ENCODE measurements around the gene GTF2F1. TPM values are rescaled to one million over a fixed set of nuclear protein-coding genes. Genes with fewer than 3 reads are reported as not detected.

The GTF2F1 gene
- total RNA-seq, 1 experiment from 2014 or later = 67.2 TPM

GRCh38 chr19:6387372-6387771 lies 5.6 kb downstream of the GTF2F1 start:
- H2BK12ac ChIP-seq (ENCODE audit: insufficient read length, low read depth, low read length) = no peak overlapping the region
- H3K23me2 ChIP-seq (ENCODE audit: insufficient read length, low read depth, low read length, poor library complexity, severe bottlenecking) = peaks cover 3% of the 10 kb centered on the region
- Mint-ChIP-seq H3K27me3 (ENCODE audit: low read depth) (no peaks in the 10 kb centered on the region), H3K4me1 (peaks cover 6 to 8% of the 10 kb centered on the region in 2 experiments), H3K36me3 (ENCODE audit: insufficient read depth in 1 of 3, low read depth in 3 of 3) (peaks cover 36 to 66% (median 62%) of the 10 kb centered on the region in 3 experiments), H3K27ac (no peak overlapping the region), H3K9me3 (no peaks in the 10 kb centered on the region), H3K4me3 (no peak overlapping the region)
- peaks cover 3% of the 10 kb centered on the region; the same call in 1 of the 2 replicates for H3K79me2 ChIP-seq (ENCODE audit: insufficient read depth, low read length)
- no peak overlapping the region for H3K4me2 ChIP-seq (ENCODE audit: insufficient read depth, insufficient read length, low read length)
- no peak overlapping the region for H4K8ac ChIP-seq (replicated peaks; ENCODE audit: insufficient read length, low read depth, low read length)
- no peak overlapping the region for H2AFZ ChIP-seq (ENCODE audit: low read length)
- H4K91ac ChIP-seq (ENCODE audit: insufficient read length, low read depth, low read length) = no peak overlapping the region
- H3K23ac ChIP-seq (ENCODE audit: insufficient read length, low read depth, low read length) = no peak overlapping the region
- no peak overlapping the region for H4K5ac ChIP-seq (ENCODE audit: insufficient read length, low read depth, low read length)
- peaks cover 3% of the 10 kb centered on the region; the same call in 1 of the 2 replicates for H3K4me1 ChIP-seq (ENCODE audit: insufficient read depth, low read length)
- H3K56ac ChIP-seq (ENCODE audit: insufficient read length, low read depth, low read length) = no peak overlapping the region
- H3K18ac ChIP-seq (ENCODE audit: insufficient read length, low read depth, low read length) = no peak overlapping the region
- no peak overlapping the region for H2BK15ac ChIP-seq (ENCODE audit: low read depth, low read length)
- no peak overlapping the region for H3K9ac ChIP-seq (ENCODE audit: extremely low read depth, insufficient read length, low read length)
- peaks cover 9% of the 10 kb centered on the region for H3K79me1 ChIP-seq (ENCODE audit: insufficient read depth, low read depth, low read length, poor library complexity, severe bottlenecking)
- H2AK5ac ChIP-seq (ENCODE audit: insufficient read length, low read length) = no peak overlapping the region
- no peaks in the 10 kb centered on the region for H3K27me3 ChIP-seq (ENCODE audit: insufficient read depth, low read length)
- H2BK5ac ChIP-seq (ENCODE audit: insufficient read length, low read length) = no peak overlapping the region
- TF ChIP-seq CTCF (conservative IDR thresholded peaks at IDR 0.05) = no peak
- H4K20me1 ChIP-seq (ENCODE audit: control insufficient read depth, insufficient read depth, insufficient read length) = no peaks in the 10 kb centered on the region
- no peak overlapping the region for H2BK120ac ChIP-seq (ENCODE audit: low read depth, low read length, poor library complexity, severe bottlenecking)
- WGBS (ENCODE audit: extremely low coverage, insufficient read length, low lambda C conversion rate) = no CpG with 5 or more reads among the region's 19 CpGs
- H3K9me3 ChIP-seq (ENCODE audit: control insufficient read depth, low read depth, low read length) = no peaks in the 10 kb centered on the region
- H3T11ph ChIP-seq (ENCODE audit: low read length) = no peak overlapping the region
- H2BK20ac ChIP-seq (ENCODE audit: low read depth, low read length, poor library complexity, severe bottlenecking) = no peak overlapping the region
- H3K4ac ChIP-seq (ENCODE audit: low read depth, low read length) = no peak overlapping the region
- DNase-seq = no peak
- H3K14ac ChIP-seq (ENCODE audit: insufficient read depth, low read length) = no peak overlapping the region
- H3K27ac ChIP-seq (ENCODE audit: insufficient read length, low read depth, low read length) = no peak overlapping the region
